Osteoblast (primary cell): ENCODE measurements around the gene NCAPD2. TPM values are rescaled to one million over a fixed set of nuclear protein-coding genes. Genes with fewer than 3 reads are reported as not detected.

Experiments
- small RNA-seq: library from RNA; depleted of rRNA; stranded (forward); fragments of <200 nt; gene quantifications from one replicate; pipeline ENCODE3, GENCODE V24; 2012
- total RNA-seq: library from RNA; depleted of rRNA; stranded (reverse); fragments of >200 nt; gene quantifications from 2 replicates; pipeline ENCODE4 v1.2.3, GENCODE V29; 2012

Gene NCAPD2
- total RNA-seq, 1 donor, result 21.0 TPM

Small RNAs within 50 kb of the gene (small RNA-seq; reads per million reads assigned to genes)
- 40.9 reads per million, percentile 96 among the genes with 10 or more reads in this experiment for gene SCARNA11

Other genes starting within 250 kb of the NCAPD2 start
- not detected in 2 replicates for gene PLEKHG6, start 183.4 kb upstream of the NCAPD2 start, total RNA-seq
- 228 and 255 TPM in 2 replicates for gene TNFRSF1A, start 152.0 kb upstream of the NCAPD2 start, total RNA-seq
- gene SCNN1A, start 118.5 kb upstream of the NCAPD2 start, total RNA-seq, result under 0.01 and 0.36 TPM in 2 replicates
- 110 and 121 TPM in 2 replicates for gene LTBR, start 109.9 kb upstream of the NCAPD2 start, total RNA-seq
- not detected in 2 replicates for gene CD27, start 49.1 kb upstream of the NCAPD2 start, total RNA-seq
- 11.8 and 13.8 TPM in 2 replicates for gene TAPBPL, start 42.1 kb upstream of the NCAPD2 start, total RNA-seq
- 6.5 and 9.1 TPM in 2 replicates for gene VAMP1, start 23.4 kb upstream of the NCAPD2 start, total RNA-seq
- 58.3 and 68.8 TPM in 2 replicates for gene MRPL51, start 840 bp upstream of the NCAPD2 start, total RNA-seq
- gene GAPDH, start 40.4 kb downstream of the NCAPD2 start, total RNA-seq, result 4,846 and 5,173 TPM in 2 replicates
- 12.7 and 13.4 TPM in 2 replicates for gene IFFO1, start 61.9 kb downstream of the NCAPD2 start, total RNA-seq
- 18.3 and 21.4 TPM in 2 replicates for gene NOP2, start 74.2 kb downstream of the NCAPD2 start, total RNA-seq
- gene CHD4, start 113.3 kb downstream of the NCAPD2 start, total RNA-seq, result 238 and 259 TPM in 2 replicates
- under 0.01 TPM in 1 of 2 replicates, not detected in the other for gene LPAR5, start 141.9 kb downstream of the NCAPD2 start, total RNA-seq
- under 0.01 and 0.36 TPM in 2 replicates for gene ACRBP, start 153.3 kb downstream of the NCAPD2 start, total RNA-seq
- gene ING4, start 169.0 kb downstream of the NCAPD2 start, total RNA-seq, result 46.9 and 53.6 TPM in 2 replicates
- 19.9 and 22.4 TPM in 2 replicates for gene ZNF384, start 195.3 kb downstream of the NCAPD2 start, total RNA-seq
- not detected in 2 replicates for gene PIANP, start 206.7 kb downstream of the NCAPD2 start, total RNA-seq
- gene COPS7A, start 229.9 kb downstream of the NCAPD2 start, total RNA-seq, result 91.9 and 98.8 TPM in 2 replicates